Measurements from ENCODE around the gene SCYL2. TPM values are rescaled to one million over a fixed set of nuclear protein-coding genes. Genes with fewer than 3 reads are reported as not detected.
"Not testable (repeated sequence)": the region's sequence is repeated elsewhere in the genome, so short reads cannot be mapped to it uniquely, and the experiment has no call there.

SCYL2 gene
- total and polyA plus RNA-seq, 2 experiments from 2014 or later = 15.0 to 57.5 TPM

- no peak for TF ChIP-seq CTCF (conservative IDR thresholded peaks at IDR 0.05; ENCODE audit: low read depth in 2 of 2)
These were observed 26.0 kb downstream of the SCYL2 start (continued) for GRCh38 chr12:100293017-100293416.

GRCh38 chr12:100294366-100294765 is 27.4 kb downstream of the SCYL2 start:
- H3K27me3 Mint-ChIP-seq (ENCODE audit: insufficient read depth, low read depth, poor library complexity); H3K4me3 ChIP-seq; H3K4me1 ChIP-seq (ENCODE audit: insufficient read depth); H3K27ac ChIP-seq (ENCODE audit: low read depth); H4K20me1 ChIP-seq (replicated peaks; ENCODE audit: insufficient read depth); H3K9me2 ChIP-seq (ENCODE audit: insufficient read depth); H3K36me3 ChIP-seq (ENCODE audit: insufficient read depth); H3K27me3 ChIP-seq (ENCODE audit: insufficient read depth); H3K79me2 ChIP-seq (replicated peaks; ENCODE audit: insufficient read depth); H3K4me3 Mint-ChIP-seq; ATAC-seq; DNase-seq (ENCODE audit: low spot score); H3K4me2 ChIP-seq; H3F3A ChIP-seq (replicated peaks; ENCODE audit: low read depth); H2AFZ ChIP-seq; H3K27ac Mint-ChIP-seq; H3K4me1 Mint-ChIP-seq: not testable (repeated sequence)
- H3K36me3 Mint-ChIP-seq (ENCODE audit: low read depth) = peaks cover 49% of the 10 kb centered on the region
- peaks cover 15% of the 10 kb centered on the region for H3K9me3 Mint-ChIP-seq

GRCh38 chr12:100295764-100296555 is 29.0 kb downstream of the SCYL2 start:
- Histone ChIP-seq H3K27ac (ENCODE audit: low read depth) (no peak overlapping the region), H3K36me3 (ENCODE audit: insufficient read depth) (peaks cover 6% of the 10 kb centered on the region), H3F3A (replicated peaks; ENCODE audit: low read depth) (no peaks in the 10 kb centered on the region), H3K4me1 (ENCODE audit: insufficient read depth) (no peaks in the 10 kb centered on the region), H3K79me2 (replicated peaks; ENCODE audit: insufficient read depth) (peaks cover 6% of the 10 kb centered on the region; the same call in 1 of the 2 replicates), H4K20me1 (replicated peaks; ENCODE audit: insufficient read depth) (no peaks in the 10 kb centered on the region), H2AFZ (no peak overlapping the region), H3K9me2 (ENCODE audit: insufficient read depth) (0 out of 2 replicates have a peak, but pooled peaks cover 5% of the 10 kb centered on the region), H3K4me2 (no peak overlapping the region), H3K27me3 (ENCODE audit: insufficient read depth) (no peaks in the 10 kb centered on the region), H3K4me3 (no peak overlapping the region)
- H3K27ac Mint-ChIP-seq = no peak overlapping the region
- ATAC-seq (no peak), DNase-seq (ENCODE audit: low spot score) (no peak)
- H3K4me3 Mint-ChIP-seq = no peak overlapping the region
- peaks cover 18% of the 10 kb centered on the region for H3K9me3 Mint-ChIP-seq
- no peaks in the 10 kb centered on the region for H3K4me1 Mint-ChIP-seq
- H3K36me3 Mint-ChIP-seq (ENCODE audit: low read depth) = peaks cover 61% of the 10 kb centered on the region
- no peaks in the 10 kb centered on the region for H3K27me3 Mint-ChIP-seq (ENCODE audit: insufficient read depth, low read depth, poor library complexity)
- no peak for TF ChIP-seq EZH2 (IDR thresholded peaks at IDR 0.05; ENCODE audit: low read depth, unreplicated experiment)
- no peak for TF ChIP-seq ZNF114 (CRISPR knock-in tag; IDR thresholded peaks at IDR 0.05)
- no peak for TF ChIP-seq CREB1 (CRISPR knock-in tag; IDR thresholded peaks at IDR 0.05; ENCODE audit: low read depth)
- TF ChIP-seq JUNB (IDR thresholded peaks at IDR 0.05; ENCODE audit: unreplicated experiment) = no peak
- TF ChIP-seq EZH2phosphoT487 (IDR thresholded peaks at IDR 0.05; ENCODE audit: unreplicated experiment) = no peak
- no peak for TF ChIP-seq REST (IDR thresholded peaks at IDR 0.05; ENCODE audit: unreplicated experiment)
- TF ChIP-seq NANOG (IDR thresholded peaks at IDR 0.05; ENCODE audit: borderline replicate concordance) = no peak

Data from GM23338 (cell line).